Left ventricle myocardium superior (tissue), 1 donor: Measurements from ENCODE around the gene PIK3R3. TPM values are rescaled to one million over a fixed set of nuclear protein-coding genes. Genes with fewer than 3 reads are reported as not detected.
A peak's percentile ranks its signal among the peaks of the same experiment; 100 is the strongest.

Experiments
- ATAC-seq: fragments of 200-7000 bp; cut with Tn5 transposase; one replicate; pipeline ENCODE4 v1.9.1; 2020; ENCODE audit warnings: mild to moderate bottlenecking, moderate library complexity
- DNase-seq: peaks from one replicate; pipeline ENCODE4 v3.0.0-alpha.2; 2020
- intact Hi-C: fragments of 100-400 bp; cut with micrococcal nuclease; formaldehyde crosslinking; loops from one replicate; pipeline ENCODE4 v1.11.0; 2022
- total RNA-seq: library from RNA; stranded (reverse); fragmentation: NEBNext Ultra II Directional; extraction: Animal tissue kit (Norgen Biotek cat#: 25700); gene quantifications from one replicate; pipeline ENCODE4 v1.2.1, GENCODE V29; 2021
- donor health status: DM: no; HTN: yes; CAD: no; lungs with severe emphysema.

PIK3R3 gene
- total RNA-seq, 1 donor from 2014 or later: 26.2 TPM

DNA sequence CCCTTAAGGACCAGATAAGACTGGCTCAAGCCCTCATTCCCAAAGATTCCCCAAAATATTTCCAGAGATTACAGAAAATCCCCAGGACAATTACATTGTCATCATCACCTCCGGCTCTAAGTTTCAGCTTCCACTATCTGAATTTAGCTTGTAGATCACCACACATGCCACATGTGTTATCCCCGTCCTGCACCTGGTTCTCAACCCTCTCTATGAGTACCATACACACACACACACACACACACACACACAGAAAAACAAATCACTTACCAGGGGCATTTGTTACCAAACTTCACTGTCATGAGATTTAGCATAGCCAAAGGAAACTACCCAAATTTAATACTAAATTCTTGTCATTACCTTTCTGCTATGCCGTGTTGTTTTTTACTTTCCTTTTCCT is 27.1 kb upstream of the PIK3R3 start:
- DNase-seq (no peak), ATAC-seq (no peak)
- intact Hi-C loops: no loop called here

DNA sequence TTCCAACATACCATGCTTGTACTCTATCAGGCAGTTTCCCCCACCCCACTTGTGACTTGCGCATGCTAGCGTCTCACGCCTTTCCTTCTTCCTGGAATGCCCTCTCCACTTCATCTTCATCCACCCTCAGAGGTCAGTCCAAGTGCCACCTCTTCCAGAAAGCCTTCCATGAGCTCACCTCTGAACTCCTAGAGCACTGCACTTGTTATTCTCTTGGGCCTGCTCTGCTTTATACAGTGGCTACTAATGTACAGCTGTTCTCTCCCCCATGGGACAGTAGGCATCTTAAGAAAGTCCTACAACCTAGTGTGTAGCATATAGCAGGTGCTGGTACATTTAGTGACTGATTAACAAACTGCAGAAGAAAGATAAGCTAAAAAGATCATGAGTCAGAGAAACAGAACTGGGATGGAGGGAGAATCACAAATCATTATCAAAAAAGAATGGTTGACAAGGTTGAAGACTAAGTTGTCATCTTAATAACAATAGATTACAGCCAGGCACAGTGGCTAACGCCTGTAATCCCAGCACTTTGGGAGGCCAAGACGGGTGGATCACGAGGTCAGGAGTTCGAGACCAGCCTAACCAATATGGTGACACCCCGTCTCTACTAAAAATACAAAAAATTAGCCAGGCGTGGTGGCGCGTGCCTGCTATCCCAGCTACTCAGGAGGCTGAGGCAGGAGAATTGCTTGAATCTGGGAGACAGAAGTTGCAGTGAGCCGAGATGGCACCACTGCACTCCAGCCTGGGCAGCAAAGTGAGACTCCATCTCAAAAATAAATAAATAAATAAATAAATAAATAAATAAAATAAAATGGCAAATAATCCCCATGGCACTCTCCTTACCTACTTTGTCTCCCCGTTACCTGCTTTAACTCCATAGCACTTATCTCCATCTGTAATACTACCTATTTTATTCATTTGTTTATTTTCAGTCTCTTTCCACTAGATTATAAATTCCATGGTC is 26.2 kb upstream of the PIK3R3 start:
- intact Hi-C loops: no loop called here
- ATAC-seq: no peak
- no peak for DNase-seq

DNA sequence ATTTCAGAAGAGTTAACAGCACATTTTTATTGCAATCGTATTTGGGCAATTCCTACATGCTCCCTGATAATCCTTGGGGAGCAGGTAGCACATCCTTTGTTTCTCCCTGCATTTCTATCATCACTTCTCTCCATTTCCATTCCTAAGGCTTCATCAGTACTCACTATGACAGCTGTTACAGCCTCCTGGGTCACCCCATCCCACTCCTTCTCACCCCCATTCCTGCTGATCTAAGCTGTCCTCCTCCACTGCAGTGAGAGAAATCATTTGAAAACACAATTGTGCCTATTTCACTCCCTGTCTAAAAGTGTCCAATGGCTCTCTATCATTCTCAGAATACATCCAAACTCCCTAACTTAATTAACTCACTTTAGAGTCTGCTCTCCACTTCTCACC is 25.5 kb upstream of the PIK3R3 start:
- ATAC-seq (no peak), DNase-seq (no peak)
- intact Hi-C loops: no loop called here

DNA sequence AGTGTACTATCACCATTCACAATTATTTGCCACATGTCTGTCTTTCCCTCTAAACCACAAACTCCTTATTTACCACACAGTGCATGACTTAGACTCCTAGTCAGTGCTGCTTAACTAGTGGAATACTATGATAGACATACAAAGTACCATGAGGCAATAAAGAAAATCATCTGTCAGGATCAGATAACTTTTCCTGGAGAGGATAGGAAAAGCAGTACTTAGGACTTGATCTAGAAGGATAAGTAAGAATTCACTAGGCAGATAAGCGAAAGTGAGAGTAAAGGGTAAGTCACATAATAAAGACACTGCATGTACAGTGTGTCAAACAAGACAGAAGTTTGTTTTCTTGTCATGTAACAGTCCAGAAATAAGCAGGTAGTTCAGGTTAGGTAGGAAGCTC is 21.3 kb upstream of the PIK3R3 start:
- ATAC-seq: no peak
- no peak for DNase-seq
- intact Hi-C loops: no loop called here

DNA sequence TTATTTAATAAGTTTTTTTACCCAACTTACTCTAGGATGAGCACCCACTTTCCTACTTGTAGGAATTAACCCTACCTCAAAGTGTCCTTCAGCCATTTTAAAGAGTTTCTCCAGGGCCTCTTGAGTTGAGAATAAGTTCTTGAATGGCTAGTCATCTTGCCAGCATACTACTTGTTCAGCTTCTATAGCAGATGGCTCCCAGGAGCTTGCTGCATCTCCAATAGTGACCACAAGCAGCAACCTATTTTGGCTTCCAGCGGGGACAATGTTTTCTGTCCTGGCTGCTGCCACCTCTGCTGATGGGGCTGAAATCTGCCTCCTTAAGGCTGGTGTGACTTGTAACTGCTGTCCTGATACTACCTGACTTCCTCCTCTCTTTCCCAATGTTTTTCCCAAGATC is 20.8 kb upstream of the PIK3R3 start:
- ATAC-seq (no peak), DNase-seq (no peak)
- intact Hi-C loops: no loop called here

DNA sequence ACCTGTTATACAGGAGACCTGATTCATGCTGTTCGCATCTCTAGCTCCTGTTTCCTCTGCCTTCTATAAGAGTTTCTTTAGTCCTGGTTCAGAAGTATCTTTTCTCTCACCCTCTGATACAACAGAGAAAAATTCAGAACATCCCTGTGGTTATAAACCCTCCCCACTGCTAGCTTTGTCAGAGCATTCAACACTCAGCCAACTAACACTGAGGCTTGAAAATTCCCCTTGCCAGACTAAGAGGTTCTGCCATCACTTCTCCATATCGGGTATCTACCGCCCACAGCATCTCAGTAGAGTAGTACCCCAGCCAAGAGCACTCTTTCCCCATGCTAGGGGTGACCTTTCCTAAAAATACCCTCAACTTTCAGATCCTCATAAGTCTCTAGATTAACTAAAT is 19.6 kb upstream of the PIK3R3 start:
- DNase-seq (no peak), ATAC-seq (no peak)
- intact Hi-C loops: no loop called here

DNA sequence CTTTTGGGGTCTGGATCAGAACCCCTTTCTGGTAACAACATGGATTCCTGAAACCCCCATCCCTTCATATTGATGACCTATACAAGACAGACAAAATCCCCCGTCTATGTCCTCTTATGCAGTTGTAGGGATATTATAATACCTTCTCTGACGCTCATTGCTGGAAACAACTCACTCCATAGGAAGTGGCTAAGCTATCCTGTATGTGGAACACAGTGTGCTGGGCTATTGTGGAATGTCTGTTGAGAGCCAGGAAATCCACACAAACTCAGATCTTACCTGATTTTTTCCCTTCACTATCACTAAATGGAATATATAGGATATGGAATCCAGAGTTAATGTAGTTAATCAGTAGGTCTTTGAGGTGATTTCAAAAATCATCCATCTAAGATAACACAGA is 17.7 kb upstream of the PIK3R3 start:
- intact Hi-C loops: no loop called here
- DNase-seq (no peak), ATAC-seq (peak; percentile 57)

DNA sequence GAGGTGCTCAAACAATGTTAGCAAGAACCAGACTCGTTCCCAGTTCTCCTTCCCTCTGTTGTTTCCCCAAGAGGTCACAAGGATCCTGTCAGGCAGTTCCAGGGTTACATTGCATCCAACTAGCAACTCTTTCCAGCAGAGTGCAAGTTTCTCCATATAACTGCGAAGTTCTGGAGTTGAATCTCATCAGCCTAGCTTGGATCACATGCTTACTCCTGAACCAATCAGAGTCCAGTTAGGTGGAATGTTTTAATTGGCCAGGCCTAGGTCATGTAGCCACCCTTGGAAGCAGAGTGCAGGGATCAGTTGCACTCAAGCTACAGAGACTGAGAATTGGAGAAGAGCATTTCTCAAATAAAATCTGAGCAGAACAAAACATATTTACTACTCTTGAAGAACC is 15.9 kb upstream of the PIK3R3 start:
- intact Hi-C loops: no loop called here
- ATAC-seq: no peak
- DNase-seq: no peak

DNA sequence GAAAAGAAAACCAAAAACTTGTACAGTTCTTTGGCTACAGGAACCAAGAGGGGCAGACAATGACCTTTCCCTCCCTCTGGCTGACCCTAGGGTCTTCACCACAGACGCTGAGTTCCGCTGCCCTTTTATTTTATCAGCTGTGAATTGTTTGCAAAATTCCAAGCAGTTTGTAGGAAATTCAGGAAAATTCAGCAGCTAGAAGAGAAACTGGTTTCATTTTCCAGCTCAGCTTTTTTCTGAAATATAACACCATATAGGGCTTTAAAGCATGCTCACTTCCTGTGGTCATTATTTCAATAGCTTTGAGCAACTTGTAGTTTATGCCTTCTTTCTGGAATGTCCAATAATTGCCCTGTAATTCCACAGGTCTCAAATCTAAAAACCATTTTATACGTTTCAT is 5.5 kb upstream of the PIK3R3 start:
- no peak for ATAC-seq
- DNase-seq: no peak
- intact Hi-C loops: no loop called here

DNA sequence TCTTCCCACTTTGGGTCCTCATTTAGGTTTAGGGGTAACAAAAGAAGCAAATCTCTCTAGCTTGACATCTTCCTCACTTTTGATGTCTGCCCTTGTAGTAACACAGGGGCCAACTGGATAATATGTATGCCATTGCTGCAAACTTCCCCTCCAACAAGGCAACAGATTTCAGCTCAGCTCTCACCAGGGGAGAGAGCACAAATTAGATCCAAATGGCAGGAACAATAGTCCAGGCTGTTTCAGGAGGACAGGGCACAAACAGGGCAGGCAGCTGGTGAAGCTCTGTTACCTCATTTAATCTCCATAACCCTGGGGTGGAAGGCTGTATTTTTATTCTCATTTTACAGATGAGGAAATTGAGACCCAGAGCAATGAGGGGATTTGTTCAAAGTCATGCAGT is 4.3 kb upstream of the PIK3R3 start:
- DNase-seq: no peak

DNA sequence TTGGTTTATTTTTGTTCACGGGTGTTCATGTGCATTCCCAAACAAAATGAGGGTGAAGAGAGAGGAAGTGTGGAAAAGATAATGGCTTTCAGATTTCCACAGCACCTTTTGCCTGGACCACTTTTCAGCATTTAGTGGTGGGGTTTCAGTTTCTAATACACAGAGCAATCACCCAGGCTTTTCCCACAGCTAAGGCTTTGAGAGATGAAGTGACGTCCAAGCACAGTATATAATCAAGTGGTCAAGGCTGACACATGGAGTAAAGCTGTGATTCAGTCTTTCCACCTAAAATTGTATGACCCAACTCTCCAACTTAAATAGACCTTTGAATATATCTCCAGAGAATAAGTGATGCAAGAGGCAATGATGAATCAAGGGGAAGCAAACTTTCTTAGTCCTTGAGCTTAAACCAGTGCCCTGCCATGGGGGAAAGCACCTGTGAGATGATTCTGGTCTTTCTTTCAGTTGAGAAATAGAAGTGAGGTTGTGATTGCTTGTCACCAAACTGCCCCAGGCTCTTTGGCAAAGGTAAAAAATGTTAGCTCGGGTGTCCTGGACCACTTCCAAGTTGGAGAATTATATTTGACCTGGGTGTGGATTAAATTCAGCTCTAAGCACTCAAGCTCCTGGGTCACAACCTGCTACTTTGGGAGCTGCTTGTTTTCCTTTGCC is 2.4 kb upstream of the PIK3R3 start:
- no peak for ATAC-seq

More for the DNA sequence above, 4.3 kb upstream of the PIK3R3 start:
- intact Hi-C loops: no loop called here
- ATAC-seq: no peak

DNA sequence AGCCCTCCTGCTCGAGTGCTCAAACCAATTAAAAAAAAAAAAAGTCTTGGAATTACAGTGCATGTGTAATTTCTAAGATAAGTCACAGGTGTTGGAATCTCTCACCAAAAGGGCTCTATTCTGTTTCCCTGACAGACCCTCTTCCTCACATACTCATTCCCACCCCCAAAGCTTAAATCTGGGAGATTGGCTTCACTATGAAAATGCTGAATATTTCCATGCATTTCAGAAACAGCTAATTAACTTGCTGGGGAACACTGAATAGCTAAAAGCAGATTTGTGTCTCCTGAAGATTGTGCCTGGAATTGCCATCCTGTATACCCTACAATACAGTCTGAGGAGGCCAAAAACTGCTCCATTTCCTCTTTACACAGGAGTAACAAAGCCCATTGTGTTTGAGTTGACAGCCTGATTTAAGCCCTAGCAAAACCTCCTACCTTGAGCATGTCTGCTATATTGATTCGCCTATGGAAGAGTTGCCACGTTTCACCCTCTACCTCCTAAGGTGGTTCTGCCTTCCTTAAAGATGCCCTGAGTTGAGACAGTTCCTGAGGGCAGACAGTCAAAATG is 1.4 kb upstream of the PIK3R3 start:
- intact Hi-C loops: loop anchor here (5.0 kb wide), 1 partner anchor 43 kb away; the partner anchor contains the start of genes P3R3URF and TSPAN1
- ATAC-seq: no peak
- no peak for DNase-seq

More for the DNA sequence above, 2.4 kb upstream of the PIK3R3 start:
- intact Hi-C loops: loop anchor here (5.0 kb wide), 1 partner anchor 43 kb away; the partner anchor contains the start of genes P3R3URF and TSPAN1
- no peak for DNase-seq

DNA sequence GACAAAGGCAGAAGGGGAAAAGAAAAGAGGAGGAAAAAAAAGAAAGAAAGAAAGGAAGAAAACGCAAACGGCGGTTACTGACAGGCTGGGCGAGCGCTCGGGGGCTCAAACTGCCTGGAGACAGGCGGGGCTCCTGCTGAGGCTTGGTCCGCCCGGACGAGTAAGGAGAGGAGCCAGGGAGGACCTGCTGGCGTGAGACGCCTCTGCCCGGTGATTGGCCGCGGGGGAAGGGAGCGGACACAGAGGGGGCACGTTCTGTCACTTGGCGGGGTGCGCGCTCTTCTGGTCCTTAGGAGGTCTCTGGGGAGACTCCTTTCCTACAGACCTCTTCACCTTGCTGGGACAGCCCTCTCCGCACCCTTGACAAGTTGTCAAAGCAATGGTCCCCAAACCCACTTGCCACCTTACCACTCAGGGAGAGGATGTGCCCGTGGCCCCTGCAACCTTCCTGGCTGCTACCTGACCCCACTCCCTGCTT is 791 bp upstream of the PIK3R3 start:
- DNase-seq (peak; percentile 83), ATAC-seq (peak; percentile 68)
- intact Hi-C loops: loop anchor here (5.0 kb wide), 1 partner anchor 44 kb away; the partner anchor contains the start of genes P3R3URF and TSPAN1

DNA sequence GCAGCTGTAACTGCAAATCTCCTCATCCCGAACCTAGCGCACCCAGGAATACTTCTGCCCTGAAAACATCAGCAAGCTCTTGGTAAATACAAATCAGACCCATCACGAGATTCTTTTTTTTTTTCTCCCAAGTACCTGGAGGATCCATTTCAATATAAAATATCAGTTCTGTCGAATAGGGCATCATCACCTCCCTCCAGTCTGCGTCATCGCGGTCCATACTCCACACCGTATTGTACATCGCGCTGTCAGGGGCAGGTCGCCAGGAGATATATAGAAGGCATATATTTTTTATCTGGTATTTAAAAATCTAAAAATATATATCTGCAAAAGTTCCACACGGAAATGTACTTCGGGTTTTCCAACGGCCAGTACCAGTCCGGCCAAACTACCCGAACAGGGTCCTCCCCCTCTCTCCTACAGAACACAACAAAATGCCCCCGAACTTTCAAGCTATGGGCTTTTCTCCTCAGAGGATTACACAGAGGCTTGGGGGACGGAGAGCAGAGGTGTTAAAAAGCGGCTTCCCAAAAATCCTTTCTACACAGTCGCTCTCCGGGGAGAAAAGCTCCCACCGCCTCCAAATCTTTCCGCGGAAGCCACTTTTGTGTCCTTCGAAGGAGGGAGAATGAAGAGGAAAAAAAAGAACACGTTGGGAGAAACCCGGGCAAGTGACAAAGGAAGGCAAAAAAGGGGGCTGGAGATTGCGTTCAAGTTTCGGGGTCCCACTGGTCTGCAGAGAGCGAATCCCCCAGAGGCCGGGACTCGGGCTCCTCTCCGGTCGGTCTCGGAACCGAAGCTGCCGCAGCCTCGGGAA is 509 bp downstream of the PIK3R3 start:
- peak; percentile 40 for DNase-seq
- no peak for ATAC-seq
- intact Hi-C loops: loop anchor here (5.0 kb wide), 1 partner anchor 45 kb away; the partner anchor contains the start of genes P3R3URF and TSPAN1

DNA sequence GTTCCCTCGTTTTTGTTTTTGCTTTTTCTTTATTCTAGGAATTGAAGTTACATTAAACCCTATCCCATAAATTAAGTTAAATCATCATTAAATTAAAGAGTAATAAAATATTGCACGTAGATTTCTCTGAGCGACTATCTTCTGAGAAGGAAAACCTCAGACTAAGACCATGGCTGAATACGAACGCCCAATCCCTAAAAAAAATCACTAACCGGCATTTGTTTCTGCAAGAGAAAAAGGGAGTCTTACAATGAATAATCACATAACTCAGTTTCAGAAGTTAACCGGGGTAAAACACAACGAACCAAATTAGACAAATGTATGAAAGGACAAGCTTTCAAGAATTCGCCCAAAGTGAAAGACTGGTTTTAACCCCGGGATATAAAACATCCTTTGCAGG is 1.3 kb downstream of the PIK3R3 start:
- ATAC-seq (no peak), DNase-seq (no peak)
- intact Hi-C loops: loop anchor here (5.0 kb wide), 1 partner anchor 46 kb away; the partner anchor contains the start of genes P3R3URF and TSPAN1

DNA sequence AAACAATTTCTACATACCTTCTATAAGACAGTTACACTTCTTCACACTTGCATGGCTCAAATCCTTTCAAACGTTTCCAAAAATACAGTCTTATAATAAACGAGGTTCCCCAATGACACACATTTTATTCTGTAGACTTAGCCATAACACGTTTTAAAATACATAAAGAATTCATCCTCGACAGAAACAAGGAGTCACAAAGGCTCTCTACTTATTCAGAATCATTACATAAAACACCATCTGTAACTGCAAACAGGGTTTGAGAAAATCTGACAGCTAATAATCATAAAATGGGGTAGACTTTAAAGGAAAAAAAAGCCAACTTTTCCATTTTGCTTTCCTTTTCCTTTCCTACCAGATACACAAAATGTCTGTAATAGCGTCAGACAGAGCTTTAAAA is 1.8 kb downstream of the PIK3R3 start:
- ATAC-seq: no peak
- intact Hi-C loops: loop anchor here (5.0 kb wide), 1 partner anchor 47 kb away; the partner anchor contains the start of genes P3R3URF and TSPAN1

DNA sequence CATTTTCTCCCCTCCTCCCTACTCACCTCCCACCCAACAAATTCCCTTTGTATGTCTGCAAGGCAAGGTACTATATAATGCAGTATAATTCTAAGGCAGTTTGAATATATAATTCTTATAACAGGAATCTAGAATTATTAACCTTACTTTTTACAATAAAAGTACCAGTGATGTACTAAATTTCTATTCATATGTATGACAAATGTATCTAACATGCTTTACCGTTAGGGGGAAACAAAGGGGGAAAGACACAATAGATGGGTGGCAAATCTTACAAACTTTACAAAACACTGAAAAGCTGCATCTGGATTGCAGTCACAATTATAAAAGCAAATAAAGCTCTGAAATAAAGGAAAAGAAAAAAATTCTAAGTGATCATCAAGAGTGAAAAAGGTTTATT is 2.3 kb downstream of the PIK3R3 start:
- DNase-seq: no peak
- no peak for ATAC-seq
- intact Hi-C loops: loop anchor here (5.0 kb wide), 1 partner anchor 47 kb away; the partner anchor contains the start of genes P3R3URF and TSPAN1

More for the DNA sequence above, 1.8 kb downstream of the PIK3R3 start:
- no peak for DNase-seq

DNA sequence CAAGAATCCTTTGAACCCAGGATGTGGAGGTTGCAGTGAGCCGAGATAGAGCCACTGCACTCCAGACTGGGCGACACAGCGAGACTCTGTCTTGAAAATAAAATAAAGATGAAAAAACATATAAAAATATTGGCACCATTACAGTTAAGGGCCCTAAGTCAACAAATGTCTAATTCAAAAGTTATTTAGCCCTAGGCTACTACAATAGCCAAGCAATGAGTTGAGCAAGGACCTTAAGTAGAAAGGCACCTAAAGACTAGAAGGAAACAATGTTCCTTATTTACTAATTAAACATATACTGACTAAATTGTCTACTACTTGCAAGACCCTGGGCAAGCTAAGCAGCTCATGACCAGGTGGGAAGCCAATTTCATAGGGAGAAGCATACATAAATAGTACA is 4.1 kb downstream of the PIK3R3 start:
- DNase-seq (no peak), ATAC-seq (no peak)
- intact Hi-C loops: loop anchor here (10.0 kb wide), 1 partner anchor 84 kb away; no protein-coding TSS in a partner anchor

DNA sequence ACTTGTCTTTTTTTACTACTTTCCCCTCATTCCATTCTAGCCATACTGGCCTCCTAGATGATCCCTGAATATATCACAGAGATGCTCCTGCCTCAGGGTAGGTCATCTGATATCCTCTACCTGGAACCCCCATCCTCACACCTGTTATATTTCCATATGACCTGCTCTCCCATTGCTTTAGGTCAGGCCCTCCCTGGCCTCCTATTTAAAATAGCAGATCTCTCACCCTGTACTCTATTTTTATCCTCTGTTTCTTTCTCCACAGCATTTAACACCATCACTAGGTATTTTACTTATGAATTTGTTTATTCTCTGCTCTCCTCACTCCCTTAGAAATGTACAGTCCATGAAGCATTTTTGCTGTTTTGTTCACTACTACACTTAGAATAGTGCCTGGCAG is 13.6 kb downstream of the PIK3R3 start:
- intact Hi-C loops: no loop called here
- ATAC-seq (peak; percentile 56), DNase-seq (no peak)
